GM19463 (cell line): ENCODE data around the gene TPP1.

Source experiments
- ATAC-seq: cut with Tn5 transposase; IDR thresholded peaks from one replicate; pipeline ENCODE4 v1.9.1; 2021; ENCODE audit warnings: mild to moderate bottlenecking, moderate library complexity; ENCODE audit not compliant: unreplicated experiment

Gene TPP1

DNA sequence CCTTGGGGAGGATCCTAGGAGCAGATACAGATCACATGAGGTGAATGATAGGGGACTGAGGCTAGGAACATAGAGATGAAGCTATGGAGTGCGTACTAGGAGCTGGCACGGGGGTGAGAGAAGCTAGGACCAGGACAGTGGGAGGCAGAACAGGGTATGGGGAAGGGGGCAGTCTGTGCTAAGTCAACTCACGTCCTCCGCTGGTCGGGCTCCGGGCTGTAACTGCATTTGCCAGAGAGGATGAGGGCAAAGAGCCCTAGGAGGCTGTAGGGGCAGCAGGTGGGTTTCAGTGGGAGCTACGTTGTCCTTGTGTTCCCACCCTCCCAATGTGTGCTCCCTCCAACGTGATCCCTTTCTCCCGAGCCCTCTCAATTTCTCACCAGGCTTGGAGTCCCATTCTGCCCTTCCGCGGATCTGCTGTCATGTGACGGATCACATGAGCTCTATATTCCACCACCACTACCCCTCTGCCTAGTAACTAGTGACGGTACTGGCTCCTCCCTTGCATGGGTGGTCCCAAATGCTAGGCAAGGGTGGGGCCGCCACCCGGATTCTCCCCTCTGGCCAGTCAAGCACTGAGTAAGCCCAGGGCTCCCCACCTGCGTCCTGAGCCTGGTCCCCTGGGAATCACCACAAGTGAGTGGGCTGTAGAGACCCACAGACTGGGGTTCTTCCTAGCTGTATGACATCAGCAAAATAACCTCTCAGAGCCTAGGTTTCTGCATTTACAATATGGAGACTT is at the start of gene TPP1:
Gene TPP1 (minus strand): TSS at position 419 of the 742 bp plus-strand sequence. CDS start 22 bp downstream, at position 397.
- peak; percentile 99 for ATAC-seq

DNA sequence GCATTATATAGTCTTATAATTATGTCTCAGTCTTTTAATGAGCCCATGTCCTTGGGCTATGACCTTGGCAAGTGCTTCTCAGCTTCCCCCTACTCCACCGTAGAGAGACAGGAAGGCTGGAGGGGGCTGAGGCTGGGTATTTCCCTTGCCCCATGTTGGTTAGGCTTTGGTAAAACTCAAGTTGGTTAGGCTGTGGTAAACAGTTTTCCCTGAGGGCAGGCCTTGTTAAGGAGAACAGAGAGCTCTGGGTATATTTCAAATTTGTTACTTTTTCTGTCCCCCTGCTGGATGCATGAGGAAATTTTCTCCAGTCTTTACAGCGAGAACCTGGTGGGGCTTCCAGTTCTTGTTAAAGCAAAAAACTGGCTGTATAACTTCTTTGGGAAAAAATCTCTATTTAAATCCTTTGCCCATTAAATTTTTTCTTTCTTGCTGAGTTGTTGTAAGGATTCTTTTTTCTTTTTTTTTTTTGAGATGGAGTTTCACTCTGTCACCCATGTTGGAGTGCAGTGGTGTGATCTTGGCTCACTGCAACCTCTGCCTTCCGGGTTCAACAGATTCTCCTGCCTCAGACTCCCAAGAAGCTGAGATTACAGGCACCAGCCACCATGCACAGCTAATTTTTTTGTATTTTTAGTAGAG is 48.6 kb upstream of the TPP1 start:
- peak; percentile 81 for ATAC-seq

DNA sequence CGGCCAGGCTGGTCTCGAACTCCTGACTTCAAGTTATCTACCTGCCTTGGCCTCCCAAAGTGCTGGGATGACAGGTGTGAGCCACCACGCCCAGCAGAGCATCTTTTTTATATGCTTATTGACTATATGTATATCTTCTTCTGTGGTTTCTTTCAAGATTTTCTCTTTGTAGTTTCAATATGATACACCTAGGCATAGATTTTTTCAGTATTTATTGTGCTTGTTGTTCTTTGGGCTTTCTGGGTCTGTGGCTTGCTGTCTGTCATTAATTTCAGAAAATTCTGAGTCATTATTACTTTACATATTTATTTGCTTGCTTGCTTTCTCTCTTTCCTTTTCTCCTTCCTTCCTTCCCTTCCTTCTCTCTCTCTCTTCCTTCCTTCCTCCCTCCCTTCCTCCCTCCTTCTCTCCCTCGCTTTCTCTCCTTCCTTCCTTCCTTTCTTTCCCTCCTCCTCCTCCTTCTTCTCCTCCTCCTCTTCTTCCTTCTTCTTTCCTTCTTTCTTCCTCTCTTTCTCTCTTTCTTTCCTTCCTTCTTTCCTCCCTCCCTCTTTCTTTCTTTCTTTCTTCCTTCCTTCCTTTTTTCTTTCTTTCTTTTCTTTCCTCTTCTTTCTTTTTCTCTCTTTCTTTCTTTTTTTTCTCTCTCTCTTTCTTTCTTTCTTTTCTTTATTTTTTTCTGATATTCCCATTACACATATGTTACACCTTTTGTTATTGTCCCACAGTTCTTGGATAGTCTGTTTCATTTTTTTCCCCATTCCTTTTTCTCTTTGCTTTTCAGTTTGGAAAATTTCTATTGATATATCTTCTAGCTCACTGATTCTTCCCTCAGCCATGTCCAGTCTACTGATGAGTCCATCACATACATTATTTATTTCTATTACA is 47.3 kb upstream of the TPP1 start:
- no peak for ATAC-seq

DNA sequence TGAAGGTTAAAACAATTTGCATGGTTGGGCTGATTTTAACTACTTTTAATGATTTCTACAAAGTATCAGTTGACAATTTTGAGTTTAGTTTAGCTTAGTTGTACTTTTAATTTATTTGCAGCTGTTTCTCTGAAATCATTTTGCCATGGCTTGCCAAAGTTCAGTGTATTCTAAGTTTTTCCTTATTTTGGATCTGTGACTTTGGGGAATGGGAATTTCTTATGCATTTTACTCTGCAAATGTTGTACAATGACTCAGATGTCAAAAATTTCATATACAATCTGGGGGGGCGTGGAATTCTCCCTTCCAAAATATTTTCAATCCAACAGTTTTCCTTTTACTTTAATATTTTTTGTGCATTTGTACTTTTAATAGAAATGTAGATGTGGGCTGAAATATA is 45.3 kb upstream of the TPP1 start:
- no peak for ATAC-seq

DNA sequence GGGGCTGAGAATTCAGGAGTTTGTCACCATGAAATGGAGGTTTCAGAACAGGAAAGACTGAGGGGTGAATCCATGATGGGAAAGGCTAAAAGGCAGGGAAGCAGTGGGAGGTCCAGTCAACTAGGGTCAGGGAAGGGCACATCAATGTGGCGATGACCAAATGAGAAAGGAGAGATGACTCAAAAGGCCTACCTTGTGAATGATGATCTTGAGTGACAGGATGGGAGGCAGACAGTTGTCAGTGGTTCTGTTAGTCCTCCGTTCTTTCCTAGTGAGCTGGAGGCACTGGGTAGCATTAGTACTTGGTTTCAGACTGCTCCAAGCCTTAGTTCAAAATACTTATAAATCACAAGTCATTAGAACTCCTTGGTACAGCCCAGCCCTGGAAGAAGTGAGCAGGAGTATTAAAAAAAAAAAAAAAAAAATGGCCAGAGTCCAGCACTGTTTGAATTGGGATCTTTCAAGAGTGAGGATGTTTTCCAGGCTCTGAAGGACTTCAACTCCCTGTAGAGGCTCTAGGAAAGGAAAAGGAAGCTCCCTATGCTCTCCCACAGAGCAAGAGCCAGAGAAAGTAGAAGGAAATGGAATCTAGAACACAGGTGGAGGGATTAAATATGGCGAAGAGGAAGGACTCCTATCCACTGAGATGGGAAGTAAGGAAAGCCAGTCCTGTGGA is 44.7 kb upstream of the TPP1 start:
- no peak for ATAC-seq

DNA sequence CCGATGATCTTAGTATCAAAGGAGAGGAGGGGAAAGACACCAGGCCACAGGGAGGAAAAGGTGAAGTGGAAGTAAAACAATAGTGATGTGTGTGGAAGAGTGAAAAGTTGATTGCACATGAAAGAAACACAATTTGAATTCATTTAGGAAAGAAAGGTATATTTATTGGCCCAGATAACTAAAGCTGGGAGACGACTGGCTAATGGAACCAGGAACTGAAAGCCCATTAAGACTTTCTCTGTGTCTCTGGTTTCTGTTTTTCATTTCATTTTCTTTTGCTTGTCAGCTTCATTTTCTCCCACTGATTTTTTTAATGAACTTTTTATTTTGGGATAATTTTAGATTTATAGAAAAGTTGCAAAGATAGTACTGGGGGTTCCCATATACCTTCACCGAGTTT is 41.5 kb upstream of the TPP1 start:
- no peak for ATAC-seq

DNA sequence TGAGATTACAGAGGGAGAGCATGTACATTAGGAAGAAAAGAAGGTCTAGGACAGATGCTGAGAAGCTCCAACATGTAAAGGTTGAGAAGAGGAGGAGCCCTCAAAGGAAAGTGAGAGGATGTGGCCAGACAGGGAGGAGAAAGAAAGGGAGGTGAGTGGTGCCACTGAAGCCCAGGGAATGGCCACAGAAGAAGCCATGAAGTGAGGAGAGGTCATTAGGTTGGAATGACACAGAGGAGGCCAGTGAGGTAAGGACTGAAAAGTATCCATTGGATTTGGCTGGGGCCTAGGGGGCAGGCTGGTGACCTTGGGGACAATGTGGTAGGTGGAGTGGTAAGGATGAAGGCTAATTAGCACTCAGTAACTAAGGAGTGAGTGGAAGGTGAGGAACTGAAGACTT is 39.4 kb upstream of the TPP1 start:
- no peak for ATAC-seq

DNA sequence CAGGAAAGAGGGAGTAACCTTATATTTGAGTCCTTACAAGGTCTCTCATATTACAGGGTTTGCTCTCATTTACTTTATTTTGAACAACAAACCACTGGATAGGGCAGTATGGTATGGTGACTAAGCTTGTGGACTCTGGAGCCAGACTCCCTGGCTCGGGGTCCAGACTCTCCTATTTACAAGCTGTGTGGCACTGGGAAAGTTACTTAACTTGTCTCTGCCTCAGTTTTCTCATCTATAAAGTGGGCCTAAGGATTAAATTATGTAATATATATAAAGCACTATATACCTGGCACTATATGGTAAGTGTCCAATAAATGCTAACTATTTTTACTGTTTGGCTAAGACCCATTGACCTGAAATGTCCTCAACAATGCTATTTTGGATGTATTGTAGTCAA is 38.1 kb upstream of the TPP1 start:
- no peak for ATAC-seq

DNA sequence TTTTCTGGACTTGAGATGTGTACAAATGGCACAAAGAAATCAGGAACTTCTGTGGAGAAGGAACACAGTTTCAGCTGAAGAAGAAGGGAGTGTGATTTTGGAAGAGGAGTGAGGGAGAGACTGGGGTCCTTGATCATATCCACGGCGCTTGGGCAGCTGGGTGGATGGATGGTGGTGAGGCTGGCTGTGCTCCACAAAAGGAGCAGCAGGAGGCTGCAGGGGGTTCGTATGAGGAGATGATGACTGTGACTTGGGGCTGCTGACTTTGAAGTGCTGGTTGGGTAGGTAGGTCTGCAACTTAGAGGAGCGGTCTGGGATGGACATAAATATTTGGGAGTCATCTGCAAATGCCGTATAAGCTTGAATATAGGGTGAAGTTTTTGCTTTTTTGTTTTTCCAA is 37.7 kb upstream of the TPP1 start:
- no peak for ATAC-seq

DNA sequence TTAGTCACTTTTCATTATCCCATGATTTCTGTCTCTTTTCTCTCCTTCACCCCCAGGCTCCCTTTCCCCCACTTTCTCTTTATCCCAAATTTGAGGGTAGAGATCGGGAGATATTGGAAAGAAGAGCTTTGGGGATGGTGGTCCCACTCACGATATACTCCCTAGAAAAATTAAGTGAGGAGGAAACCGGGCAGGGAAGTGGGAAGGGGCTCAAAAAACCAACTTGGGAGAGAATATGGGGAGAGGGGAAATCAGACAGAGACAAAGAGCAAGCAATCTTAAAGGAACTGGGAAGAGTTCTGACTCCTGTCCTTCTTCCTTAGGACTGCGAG is 37.3 kb upstream of the TPP1 start:
- ATAC-seq = no peak

DNA sequence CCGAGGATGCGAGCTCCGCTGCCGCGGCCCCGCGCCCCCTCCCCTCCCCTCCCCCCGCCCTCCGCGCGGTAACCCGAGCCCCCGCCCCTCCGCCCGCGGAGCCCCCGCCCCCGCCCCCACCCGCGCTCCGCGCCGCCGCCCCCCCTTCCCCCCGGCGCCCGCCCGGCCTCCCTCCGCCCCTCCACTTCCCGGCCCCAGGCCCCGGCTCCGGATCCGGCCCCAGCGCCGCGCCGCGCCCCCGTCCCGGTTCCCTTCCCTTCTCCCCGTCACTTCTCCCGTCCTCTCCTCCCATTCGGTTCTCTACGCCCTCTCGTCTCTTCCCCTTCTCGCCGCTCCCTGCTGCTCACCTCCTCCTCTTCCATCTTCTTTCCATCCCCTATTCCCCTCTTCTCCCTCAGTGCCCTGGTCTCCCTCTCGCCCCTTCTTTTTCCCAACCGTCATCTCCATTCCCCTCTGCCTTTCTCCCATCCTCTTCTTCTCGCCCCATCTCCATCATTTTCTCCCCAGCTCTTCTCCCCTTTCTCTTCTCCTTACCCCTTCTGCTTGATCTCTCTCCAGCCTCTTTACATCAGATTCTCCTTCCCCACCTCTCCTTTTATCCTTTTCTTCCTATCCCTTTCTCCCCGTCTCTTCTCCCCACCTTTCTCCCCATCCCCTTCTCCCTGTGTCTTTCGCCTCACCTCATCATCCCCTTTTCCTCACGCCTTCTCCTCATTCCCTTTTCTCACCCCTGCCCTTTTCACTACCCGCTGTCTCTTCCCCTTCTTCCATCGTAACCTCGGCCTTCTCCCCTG is 36.8 kb upstream of the TPP1 start, which contains the start of gene DCHS1:
Gene DCHS1 (minus strand): TSS at position 20 of the 794 bp plus-strand sequence. CDS start 14,196 bp downstream, outside the sequence.
- ATAC-seq = no peak

DNA sequence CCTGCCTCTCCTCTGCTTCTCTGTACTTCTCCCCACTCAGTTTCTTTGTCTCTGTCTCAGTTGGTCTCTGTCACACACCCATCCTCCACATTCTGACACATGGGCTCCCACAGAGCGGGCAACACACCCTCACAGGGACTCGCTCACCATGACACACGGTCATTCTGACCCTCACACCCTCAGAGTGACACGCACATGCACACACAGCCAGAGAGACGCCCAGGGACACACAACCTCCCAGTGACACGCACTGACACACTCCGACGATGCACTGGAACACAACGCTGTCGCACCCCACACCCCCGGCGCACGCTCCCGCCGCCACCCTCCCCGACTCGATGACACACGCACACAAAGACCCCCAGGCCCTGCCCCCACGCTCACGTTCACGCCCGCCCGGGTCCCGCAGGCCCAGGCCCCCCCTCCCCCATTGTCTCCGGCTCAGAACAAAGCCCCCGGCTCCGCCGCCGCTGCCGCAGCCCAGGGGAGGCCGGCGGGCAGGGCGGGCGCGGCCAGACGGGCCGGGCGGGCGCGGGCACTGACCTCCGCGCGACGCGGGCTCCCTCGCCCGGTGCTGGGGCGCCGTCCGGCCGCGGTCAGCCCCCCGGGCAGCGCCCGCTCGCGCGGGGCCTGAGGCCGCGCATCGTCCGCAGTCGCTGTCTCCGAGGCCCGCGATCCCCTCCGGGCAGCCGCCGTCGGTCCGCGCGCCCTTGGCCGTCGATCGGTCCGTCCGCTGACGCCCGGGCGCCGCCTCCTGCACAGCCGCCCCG is 36.0 kb upstream of the TPP1 start:
- no peak for ATAC-seq

DNA sequence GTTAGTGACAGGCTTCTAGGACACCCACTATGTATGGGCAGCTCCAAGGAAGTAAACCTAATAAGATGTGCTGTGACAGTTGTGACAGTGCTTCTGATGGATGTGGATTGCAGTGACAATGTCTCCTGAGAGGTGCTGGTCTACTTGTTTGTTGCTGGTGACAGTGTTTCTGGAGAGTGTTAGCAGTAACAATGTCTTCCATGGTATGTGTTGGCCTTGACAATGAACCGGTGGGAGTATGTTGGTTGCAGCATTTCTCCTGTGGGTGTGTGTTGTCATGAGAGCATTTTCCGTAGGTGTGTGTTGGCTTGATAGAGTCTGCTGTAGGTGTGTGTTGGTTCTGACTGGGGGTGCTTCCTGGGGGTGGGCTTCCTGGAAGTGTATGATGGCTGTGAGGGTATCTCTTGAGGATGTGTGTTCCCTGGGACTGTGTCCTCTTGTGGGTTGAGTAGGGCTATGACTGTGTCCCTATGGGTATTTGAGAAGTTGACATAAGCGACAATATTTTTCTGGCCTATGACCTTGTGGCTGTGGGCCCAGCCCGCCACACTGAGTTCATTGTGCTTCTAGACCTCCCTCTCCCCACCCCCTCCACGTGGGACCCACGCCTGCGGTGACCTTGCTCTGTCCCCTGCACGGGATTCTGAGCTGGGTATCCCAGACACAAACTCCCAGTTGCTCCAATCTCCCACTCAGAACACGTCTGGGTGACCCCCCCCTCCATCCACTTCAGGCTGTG is 35.2 kb upstream of the TPP1 start:
- no peak for ATAC-seq

DNA sequence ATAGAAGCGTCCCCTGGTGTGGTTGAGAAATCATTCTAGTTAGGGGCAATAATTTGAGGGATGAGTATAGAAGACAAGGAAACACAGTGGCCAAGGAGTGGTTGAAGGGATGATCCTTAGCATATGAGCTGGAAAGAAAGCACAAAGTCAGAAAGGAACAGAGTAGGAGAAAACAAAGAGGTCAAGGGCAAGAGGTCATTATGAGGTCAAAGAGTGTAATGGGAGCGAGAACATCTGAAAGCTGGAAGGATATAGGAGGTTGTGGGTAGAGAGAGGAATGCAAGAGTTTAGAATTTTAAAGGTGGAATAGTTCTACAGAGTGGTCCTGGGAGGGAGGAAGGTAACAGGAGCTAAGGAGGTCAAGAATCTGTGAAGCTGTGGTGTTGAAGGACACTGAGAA is 34.4 kb upstream of the TPP1 start:
- no peak for ATAC-seq

DNA sequence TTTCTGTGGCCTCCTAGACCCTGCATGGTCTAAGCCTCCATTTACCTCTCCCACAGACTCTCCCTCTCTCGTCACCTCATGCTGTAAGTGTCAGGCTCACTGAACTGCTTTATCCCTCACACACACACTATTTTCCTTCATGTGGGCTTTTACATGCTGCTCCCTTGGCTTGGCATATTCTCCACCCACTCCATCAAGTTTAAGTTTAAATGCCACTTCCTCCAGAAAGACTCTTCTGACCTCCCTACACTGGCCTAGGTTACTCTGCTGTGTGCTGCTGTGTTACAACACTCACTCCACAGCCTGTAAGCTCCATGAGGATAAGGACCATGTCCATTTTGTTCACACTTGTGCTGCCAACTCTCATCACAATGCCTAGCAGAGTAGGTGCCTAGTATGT is 33.9 kb upstream of the TPP1 start:
- ATAC-seq = no peak

DNA sequence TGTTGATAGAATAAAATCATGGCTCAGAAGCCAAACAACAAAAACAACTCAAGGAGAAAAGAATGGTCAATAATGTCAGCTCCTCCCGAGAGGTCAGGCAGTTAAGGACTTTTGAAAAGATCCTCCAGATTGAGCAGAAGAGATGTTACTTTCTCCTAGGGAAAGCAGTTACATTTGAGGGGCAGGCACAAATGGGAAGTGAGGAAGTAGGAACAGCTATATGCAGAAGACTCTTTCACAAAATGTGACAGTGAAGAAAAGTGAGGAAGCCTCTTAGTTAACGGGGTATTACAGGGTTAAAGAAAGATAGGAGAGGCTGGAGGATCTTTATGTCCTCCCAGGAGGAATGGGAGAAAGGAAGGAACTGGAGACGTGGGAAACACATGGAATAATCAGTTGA is 33.0 kb upstream of the TPP1 start:
- no peak for ATAC-seq

DNA sequence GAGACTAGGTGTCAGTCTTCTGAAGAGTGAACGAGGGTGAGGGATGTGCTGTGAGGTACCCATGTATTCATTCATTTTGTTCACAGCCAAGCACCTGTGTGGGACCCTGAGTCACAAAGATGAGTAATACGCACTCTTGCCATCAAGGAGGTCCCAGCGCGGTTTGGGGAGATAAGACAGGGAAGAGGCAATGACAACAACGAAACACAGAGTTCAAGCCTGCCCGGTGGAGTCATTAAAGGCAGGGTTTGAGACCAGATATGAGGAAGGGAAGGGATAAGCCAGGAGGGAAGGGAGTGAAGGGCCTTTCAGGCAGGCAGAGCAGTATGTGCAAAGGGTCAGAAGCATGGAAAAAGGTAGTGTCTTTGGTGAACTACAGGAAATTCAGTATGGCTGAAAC is 31.8 kb upstream of the TPP1 start:
- ATAC-seq = no peak

DNA sequence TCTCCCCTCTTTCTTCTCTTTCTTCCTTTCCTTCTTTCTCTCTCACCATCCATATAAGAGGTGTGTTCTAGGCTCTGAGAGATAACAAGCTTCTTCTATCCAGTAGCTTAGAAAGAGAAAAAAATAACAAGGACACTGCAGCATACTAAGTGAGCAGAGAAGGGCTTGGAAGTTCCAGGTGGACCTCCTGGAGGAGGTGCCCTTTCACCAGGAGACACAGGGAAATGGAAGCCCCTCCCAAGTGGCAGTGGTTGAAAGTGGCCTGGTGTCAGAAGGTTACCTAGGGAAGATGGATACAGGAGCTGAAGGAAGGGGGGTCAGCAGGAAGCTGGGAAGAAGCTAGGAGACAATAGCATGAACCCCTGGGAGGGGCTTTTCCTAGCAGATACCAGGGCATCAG is 30.9 kb upstream of the TPP1 start:
- ATAC-seq = no peak

DNA sequence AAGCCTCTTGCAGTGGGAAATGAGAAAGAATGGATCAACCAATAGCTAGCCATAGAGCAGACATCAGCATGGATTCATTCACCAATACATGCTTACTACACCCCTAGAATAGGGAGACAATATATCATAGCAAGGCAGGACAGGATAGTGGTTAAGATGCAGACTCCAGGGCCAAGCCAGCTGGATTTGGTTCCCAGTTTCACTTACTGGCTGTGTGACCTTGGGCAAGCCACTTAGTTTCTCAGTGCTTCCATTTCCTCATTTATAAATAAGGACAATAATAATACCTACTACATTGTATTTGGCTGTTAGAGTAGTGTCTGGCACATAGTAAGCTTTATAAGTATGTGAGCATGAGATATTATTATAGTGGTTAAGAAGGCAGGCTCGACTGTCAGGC is 29.3 kb upstream of the TPP1 start:
- ATAC-seq = no peak
